ENCODE results near the gene WIPF3.

The WIPF3 gene

DNA sequence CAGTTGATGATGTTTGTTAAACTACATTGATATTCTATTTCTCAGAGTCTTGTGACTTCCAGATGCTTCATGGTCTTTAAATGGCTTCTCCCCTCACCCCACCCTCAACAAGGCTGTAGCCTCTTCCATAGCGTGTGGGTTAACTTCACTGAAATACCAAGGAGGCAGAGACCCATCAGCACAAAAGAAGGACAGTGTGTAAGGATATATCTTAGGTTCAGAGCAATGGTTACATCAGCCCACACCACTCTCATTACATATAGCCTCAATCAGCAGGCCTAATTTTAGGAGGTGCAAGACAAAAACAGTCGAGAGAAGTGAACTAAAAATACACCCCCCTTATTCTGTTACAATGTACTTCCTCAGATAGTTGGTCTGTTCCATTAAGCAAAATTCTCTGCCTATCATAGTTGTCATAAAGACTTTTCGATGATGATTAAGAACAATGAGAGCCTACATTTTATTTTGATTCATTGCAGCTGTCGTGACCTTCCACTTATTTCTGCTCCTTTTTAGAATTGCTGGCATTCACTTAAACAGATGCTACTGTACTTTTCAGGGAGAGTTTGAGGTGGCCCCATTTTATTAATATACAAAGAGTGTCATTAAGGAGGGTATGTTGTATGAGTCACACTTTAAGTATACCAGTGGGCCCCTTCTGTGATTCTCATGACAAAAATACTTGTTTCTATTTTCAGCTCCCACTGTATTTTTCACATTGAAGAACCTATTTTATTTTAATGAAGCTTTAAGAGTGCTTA lies 52.1 kb downstream of the WIPF3 start:
- no peak overlapping the region for H3K27ac ChIP-seq (ENCODE audit: low read depth in 2 of 2, low read length in 2 of 2)
- no peaks in the 10 kb centered on the region for H3K36me3 ChIP-seq (ENCODE audit: control insufficient read depth in 2 of 2, insufficient read depth in 2 of 2, low read length in 2 of 2)
- H3K4me3 ChIP-seq (ENCODE audit: low read length in 2 of 2), result no peak overlapping the region
- H3K27me3 ChIP-seq (ENCODE audit: control insufficient read depth in 2 of 2, insufficient read depth in 2 of 2, low read length in 2 of 2), result no peaks in the 10 kb centered on the region
- no peaks in the 10 kb centered on the region for H3K9me3 ChIP-seq (ENCODE audit: control insufficient read depth in 2 of 2, low read length in 2 of 2)
- no peak overlapping the region for H3K9ac ChIP-seq (ENCODE audit: low read depth in 1 of 2, low read length in 2 of 2)
- no peaks in the 10 kb centered on the region for H3K4me1 ChIP-seq (ENCODE audit: control insufficient read depth in 2 of 2, insufficient read depth in 2 of 2, low read length in 2 of 2)

DNA sequence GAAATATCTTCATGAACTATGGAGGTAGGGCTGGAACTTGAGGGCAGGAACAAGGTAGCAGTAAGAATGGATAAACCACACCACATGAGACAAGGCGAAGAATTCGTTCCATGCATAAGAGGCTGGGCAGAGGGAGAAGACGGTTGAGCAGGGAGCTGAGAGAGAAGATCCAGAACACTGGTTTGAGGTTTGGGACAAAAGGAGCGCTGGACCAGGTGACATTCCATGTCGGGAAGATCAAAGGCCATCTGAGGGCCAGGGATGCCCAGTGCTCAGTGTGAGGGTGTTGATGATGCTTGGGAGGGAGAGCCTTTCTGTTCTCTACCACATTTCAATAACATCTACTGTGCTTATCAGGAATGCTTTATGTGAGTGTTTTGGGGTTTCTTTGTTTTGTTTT lies 52.8 kb downstream of the WIPF3 start:
- Histone ChIP-seq H3K36me3 (ENCODE audit: control insufficient read depth in 2 of 2, insufficient read depth in 2 of 2, low read length in 2 of 2) (no peaks in the 10 kb centered on the region), H3K27me3 (ENCODE audit: control insufficient read depth in 2 of 2, insufficient read depth in 2 of 2, low read length in 2 of 2) (no peaks in the 10 kb centered on the region), H3K4me3 (ENCODE audit: low read length in 2 of 2) (no peak overlapping the region), H3K9me3 (ENCODE audit: control insufficient read depth in 2 of 2, low read length in 2 of 2) (no peaks in the 10 kb centered on the region), H3K9ac (ENCODE audit: low read depth in 1 of 2, low read length in 2 of 2) (no peak overlapping the region), H3K27ac (ENCODE audit: low read depth in 2 of 2, low read length in 2 of 2) (no peak overlapping the region), H3K4me1 (ENCODE audit: control insufficient read depth in 2 of 2, insufficient read depth in 2 of 2, low read length in 2 of 2) (no peaks in the 10 kb centered on the region)

DNA sequence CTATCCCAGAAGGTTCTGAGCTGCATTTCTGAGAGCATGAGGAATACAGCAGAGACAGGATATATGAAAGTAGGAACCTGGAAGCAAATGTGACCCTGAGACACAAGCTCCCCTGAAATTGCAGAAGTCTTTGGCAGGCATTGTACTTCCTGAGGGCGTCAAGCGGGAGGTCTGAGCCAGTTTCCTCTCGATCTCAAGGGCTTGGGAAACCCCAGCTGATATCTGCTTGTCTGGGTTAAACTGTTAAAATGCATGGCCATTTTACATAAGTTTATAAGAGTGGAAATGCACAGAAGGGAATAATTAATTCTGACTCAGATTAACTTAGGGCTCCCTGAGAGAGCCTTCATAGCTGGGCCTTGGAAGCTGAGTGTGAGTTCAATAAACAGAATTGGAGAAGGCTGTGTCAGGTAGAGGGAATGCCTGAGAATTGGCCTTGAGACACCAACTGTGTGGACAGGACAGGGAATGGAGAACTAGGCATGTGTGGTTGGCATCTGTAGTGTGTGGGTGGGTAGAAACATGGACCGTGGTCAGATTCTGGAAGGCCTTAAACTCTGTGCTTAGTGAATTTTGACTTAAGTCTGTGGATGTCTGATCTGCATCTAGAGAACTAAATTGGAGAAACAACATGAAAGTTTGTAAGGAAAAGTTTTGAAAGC lies 53.3 kb downstream of the WIPF3 start:
- Histone ChIP-seq H3K9ac (ENCODE audit: low read depth in 1 of 2, low read length in 2 of 2) (no peak overlapping the region), H3K27me3 (ENCODE audit: control insufficient read depth in 2 of 2, insufficient read depth in 2 of 2, low read length in 2 of 2) (no peaks in the 10 kb centered on the region), H3K36me3 (ENCODE audit: control insufficient read depth in 2 of 2, insufficient read depth in 2 of 2, low read length in 2 of 2) (no peaks in the 10 kb centered on the region), H3K27ac (ENCODE audit: low read depth in 2 of 2, low read length in 2 of 2) (no peak overlapping the region), H3K9me3 (ENCODE audit: control insufficient read depth in 2 of 2, low read length in 2 of 2) (no peaks in the 10 kb centered on the region), H3K4me1 (ENCODE audit: control insufficient read depth in 2 of 2, insufficient read depth in 2 of 2, low read length in 2 of 2) (no peaks in the 10 kb centered on the region), H3K4me3 (ENCODE audit: low read length in 2 of 2) (no peak overlapping the region)

DNA sequence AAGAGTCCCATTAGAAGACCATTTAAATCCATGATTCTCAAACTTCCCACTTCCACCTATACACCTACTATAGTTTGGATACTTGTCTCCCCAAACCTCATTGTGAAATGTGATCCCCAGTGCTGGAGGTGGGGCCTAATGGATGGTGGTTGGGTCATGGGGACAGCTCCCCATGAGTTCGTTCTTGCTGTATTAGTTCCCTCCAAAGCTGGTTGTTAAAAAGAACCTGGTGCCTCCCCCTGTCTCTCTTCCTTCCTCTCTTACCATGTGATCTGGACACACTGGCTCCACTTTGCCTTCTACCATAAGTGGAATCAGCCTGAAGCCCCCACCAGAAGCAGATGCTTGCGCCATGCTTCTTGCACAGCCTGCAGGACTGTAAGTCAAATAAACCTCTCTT lies 53.9 kb downstream of the WIPF3 start:
- no peaks in the 10 kb centered on the region for H3K36me3 ChIP-seq (ENCODE audit: control insufficient read depth in 2 of 2, insufficient read depth in 2 of 2, low read length in 2 of 2)
- H3K4me3 ChIP-seq (ENCODE audit: low read length in 2 of 2), result no peak overlapping the region
- no peak overlapping the region for H3K27ac ChIP-seq (ENCODE audit: low read depth in 2 of 2, low read length in 2 of 2)
- no peak overlapping the region for H3K9ac ChIP-seq (ENCODE audit: low read depth in 1 of 2, low read length in 2 of 2)
- H3K27me3 ChIP-seq (ENCODE audit: control insufficient read depth in 2 of 2, insufficient read depth in 2 of 2, low read length in 2 of 2), result no peaks in the 10 kb centered on the region
- H3K4me1 ChIP-seq (ENCODE audit: control insufficient read depth in 2 of 2, insufficient read depth in 2 of 2, low read length in 2 of 2), result no peaks in the 10 kb centered on the region
- no peaks in the 10 kb centered on the region for H3K9me3 ChIP-seq (ENCODE audit: control insufficient read depth in 2 of 2, low read length in 2 of 2)

DNA sequence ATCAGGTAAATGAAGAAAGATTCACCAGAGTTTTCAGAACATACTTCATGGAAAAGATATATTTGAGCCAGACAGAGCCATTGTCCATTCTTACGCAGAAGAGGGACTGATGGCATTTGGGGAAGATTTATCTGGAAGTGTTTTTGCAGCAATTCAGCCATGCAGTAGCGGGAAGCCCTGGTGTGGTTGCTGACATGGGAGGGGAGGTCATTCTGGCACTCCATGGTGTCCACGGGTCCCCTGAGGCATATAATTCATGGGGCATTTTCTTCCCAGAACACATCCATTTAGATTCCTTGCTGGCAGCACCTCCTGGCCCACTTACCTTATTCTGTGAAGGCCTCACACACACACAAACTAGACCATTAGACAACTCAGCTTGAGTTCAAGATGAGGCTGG lies 55.6 kb downstream of the WIPF3 start:
- no peaks in the 10 kb centered on the region for H3K9me3 ChIP-seq (ENCODE audit: control insufficient read depth in 2 of 2, low read length in 2 of 2)
- H3K27me3 ChIP-seq (ENCODE audit: control insufficient read depth in 2 of 2, insufficient read depth in 2 of 2, low read length in 2 of 2), result no peaks in the 10 kb centered on the region
- no peak overlapping the region for H3K4me3 ChIP-seq (ENCODE audit: low read length in 2 of 2)
- H3K36me3 ChIP-seq (ENCODE audit: control insufficient read depth in 2 of 2, insufficient read depth in 2 of 2, low read length in 2 of 2), result no peaks in the 10 kb centered on the region
- H3K27ac ChIP-seq (ENCODE audit: low read depth in 2 of 2, low read length in 2 of 2), result no peak overlapping the region
- H3K4me1 ChIP-seq (ENCODE audit: control insufficient read depth in 2 of 2, insufficient read depth in 2 of 2, low read length in 2 of 2), result no peaks in the 10 kb centered on the region
- H3K9ac ChIP-seq (ENCODE audit: low read depth in 1 of 2, low read length in 2 of 2), result no peak overlapping the region

DNA sequence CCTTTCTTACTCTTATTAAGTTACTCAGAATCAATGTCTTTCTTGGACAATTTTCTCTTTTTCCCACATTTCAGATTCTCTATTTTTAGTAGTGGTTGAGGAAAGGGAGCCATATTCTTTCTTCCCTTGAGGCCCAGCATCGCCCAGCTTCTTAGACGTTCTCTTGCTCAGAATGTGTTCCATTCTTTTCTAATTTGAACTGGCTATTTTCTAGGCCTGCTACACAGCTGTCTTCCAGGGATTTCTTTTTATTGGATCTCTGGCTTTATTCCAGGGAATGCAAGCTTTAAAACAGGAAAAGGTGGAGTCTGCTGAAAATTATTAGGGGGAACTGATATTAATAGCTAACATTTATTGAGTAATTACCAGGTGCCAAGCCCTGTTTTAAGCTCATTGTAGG lies 58.3 kb downstream of the WIPF3 start:
- Histone ChIP-seq H3K27ac (ENCODE audit: low read depth in 2 of 2, low read length in 2 of 2) (no peak overlapping the region), H3K36me3 (ENCODE audit: control insufficient read depth in 2 of 2, insufficient read depth in 2 of 2, low read length in 2 of 2) (no peaks in the 10 kb centered on the region), H3K27me3 (ENCODE audit: control insufficient read depth in 2 of 2, insufficient read depth in 2 of 2, low read length in 2 of 2) (no peaks in the 10 kb centered on the region), H3K4me3 (ENCODE audit: low read length in 2 of 2) (no peak overlapping the region), H3K9ac (ENCODE audit: low read depth in 1 of 2, low read length in 2 of 2) (no peak overlapping the region), H3K4me1 (ENCODE audit: control insufficient read depth in 2 of 2, insufficient read depth in 2 of 2, low read length in 2 of 2) (no peaks in the 10 kb centered on the region), H3K9me3 (ENCODE audit: control insufficient read depth in 2 of 2, low read length in 2 of 2) (no peaks in the 10 kb centered on the region)

DNA sequence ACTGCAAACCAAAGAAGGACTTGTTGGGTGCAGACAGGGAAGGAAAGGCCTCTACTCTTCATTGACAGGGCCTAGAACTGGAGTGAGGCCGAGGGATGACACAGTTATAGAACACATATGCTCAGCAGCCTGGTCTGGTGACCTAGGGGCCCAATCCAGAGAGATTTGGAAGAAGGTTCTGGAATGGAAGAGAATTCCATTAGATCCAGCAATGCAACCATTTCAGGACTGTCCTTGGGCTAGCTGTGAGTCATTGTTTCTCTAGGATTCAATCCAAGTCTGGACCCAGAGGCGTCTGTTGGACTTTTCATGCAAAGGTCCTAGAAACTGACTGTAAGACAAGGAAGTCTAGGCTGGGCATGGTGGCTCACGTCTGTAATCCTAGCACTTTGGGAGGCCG lies 59.2 kb downstream of the WIPF3 start:
- no peak overlapping the region for H3K4me3 ChIP-seq (ENCODE audit: low read length in 2 of 2)
- H3K9ac ChIP-seq (ENCODE audit: low read depth in 1 of 2, low read length in 2 of 2), result no peak overlapping the region
- no peaks in the 10 kb centered on the region for H3K4me1 ChIP-seq (ENCODE audit: control insufficient read depth in 2 of 2, insufficient read depth in 2 of 2, low read length in 2 of 2)
- no peaks in the 10 kb centered on the region for H3K9me3 ChIP-seq (ENCODE audit: control insufficient read depth in 2 of 2, low read length in 2 of 2)
- no peak overlapping the region for H3K27ac ChIP-seq (ENCODE audit: low read depth in 2 of 2, low read length in 2 of 2)
- H3K27me3 ChIP-seq (ENCODE audit: control insufficient read depth in 2 of 2, insufficient read depth in 2 of 2, low read length in 2 of 2), result no peaks in the 10 kb centered on the region
- no peaks in the 10 kb centered on the region for H3K36me3 ChIP-seq (ENCODE audit: control insufficient read depth in 2 of 2, insufficient read depth in 2 of 2, low read length in 2 of 2)

DNA sequence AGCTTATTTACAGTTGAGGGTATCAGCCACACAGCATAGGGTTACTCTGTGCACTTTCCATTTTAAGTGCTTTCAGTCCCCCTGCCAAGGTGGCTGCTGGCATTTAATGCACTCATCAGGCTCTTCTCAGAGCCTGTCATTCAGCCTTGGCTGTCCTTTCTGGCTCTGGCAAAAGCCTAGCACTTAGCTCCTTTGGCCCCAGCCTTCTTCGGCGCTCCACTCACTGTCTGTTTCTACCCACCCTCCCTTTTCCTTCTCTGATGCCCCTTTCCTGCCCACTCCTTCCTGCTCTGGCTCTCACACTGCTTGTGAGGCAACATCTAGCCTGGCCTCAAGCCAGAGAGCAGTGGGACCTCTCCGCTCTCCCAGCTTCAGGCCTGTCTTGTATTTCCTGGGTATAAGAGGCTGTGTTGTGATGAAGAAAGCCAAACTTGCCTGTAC lies 60.2 kb downstream of the WIPF3 start:
- Histone ChIP-seq H3K4me3 (ENCODE audit: low read length in 2 of 2) (no peak overlapping the region), H3K27me3 (ENCODE audit: control insufficient read depth in 2 of 2, insufficient read depth in 2 of 2, low read length in 2 of 2) (peaks cover 0 to 2% of the 10 kb centered on the region in 2 donors), H3K36me3 (ENCODE audit: control insufficient read depth in 2 of 2, insufficient read depth in 2 of 2, low read length in 2 of 2) (no peaks in the 10 kb centered on the region), H3K9ac (ENCODE audit: low read depth in 1 of 2, low read length in 2 of 2) (no peak overlapping the region), H3K4me1 (ENCODE audit: control insufficient read depth in 2 of 2, insufficient read depth in 2 of 2, low read length in 2 of 2) (no peaks in the 10 kb centered on the region), H3K27ac (ENCODE audit: low read depth in 2 of 2, low read length in 2 of 2) (no peak overlapping the region), H3K9me3 (ENCODE audit: control insufficient read depth in 2 of 2, low read length in 2 of 2) (no peaks in the 10 kb centered on the region)

DNA sequence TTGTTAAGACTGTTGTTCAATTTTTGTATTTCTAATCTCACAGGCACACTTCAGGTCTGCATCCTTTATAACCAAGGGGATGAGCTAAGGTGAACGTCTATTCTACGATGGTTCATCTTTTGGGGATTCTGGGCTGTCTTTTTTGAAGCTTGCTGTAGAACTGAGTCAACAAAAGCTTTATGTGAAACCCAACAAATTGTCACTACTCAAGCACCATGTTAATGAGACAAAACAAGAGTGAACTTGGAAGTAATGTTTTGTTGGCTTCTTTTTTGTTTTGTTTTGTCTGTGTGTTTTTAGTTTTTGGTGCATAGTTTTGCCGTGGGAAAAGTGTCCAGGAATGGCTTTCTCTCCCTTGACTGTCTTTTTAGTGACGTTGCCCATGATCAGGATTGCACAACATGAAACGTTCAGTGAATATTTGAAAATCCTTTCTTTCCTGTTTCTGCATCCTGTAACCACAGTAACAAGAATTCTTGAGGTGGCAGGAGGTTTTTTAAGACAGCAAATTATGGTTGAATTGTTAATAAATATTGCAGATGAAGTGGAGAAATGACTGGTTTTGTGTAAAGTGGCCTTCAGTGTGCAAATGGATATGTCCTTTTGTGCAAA lies 65.6 kb downstream of the WIPF3 start:
- no peak overlapping the region for H3K9ac ChIP-seq (ENCODE audit: low read depth in 1 of 2, low read length in 2 of 2)
- no peaks in the 10 kb centered on the region for H3K9me3 ChIP-seq (ENCODE audit: control insufficient read depth in 2 of 2, low read length in 2 of 2)
- H3K36me3 ChIP-seq (ENCODE audit: control insufficient read depth in 2 of 2, insufficient read depth in 2 of 2, low read length in 2 of 2), result no peaks in the 10 kb centered on the region
- no peak overlapping the region for H3K4me3 ChIP-seq (ENCODE audit: low read length in 2 of 2)
- no peak overlapping the region for H3K27ac ChIP-seq (ENCODE audit: low read depth in 2 of 2, low read length in 2 of 2)
- H3K27me3 ChIP-seq (ENCODE audit: control insufficient read depth in 2 of 2, insufficient read depth in 2 of 2, low read length in 2 of 2), result peaks cover 0 to 2% of the 10 kb centered on the region in 2 donors
- no peaks in the 10 kb centered on the region for H3K4me1 ChIP-seq (ENCODE audit: control insufficient read depth in 2 of 2, insufficient read depth in 2 of 2, low read length in 2 of 2)

DNA sequence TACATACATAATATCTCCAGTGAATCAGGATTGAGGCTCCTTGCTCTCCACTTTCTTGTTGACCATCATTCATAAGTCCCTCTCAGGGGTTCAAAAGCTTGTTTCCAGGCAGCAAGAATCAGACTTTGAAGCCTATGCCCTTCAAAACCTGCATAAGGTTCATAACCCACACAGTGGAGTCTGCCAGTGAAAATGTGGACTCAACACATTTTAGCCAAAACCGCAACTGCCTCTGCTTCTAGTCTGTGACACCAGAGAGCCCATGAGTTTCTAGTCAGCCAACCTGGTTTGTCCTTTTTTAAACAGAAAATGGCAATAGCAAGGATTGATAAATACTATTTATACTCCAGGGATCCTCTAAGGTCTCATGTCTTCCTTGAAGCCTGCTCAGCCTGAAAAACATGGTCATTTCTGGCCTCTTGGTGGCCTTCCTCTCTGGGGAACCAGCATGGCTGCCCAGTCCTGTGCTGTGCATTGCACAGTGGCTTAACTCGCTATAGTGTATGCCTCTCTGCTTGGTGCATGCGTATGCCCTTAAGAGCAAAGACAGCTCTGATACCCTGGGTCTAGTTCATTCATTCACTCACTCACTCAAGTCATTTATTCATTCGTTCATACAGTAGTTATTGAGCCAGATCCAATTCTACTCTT lies 67.5 kb downstream of the WIPF3 start:
- no peaks in the 10 kb centered on the region for H3K9me3 ChIP-seq (ENCODE audit: control insufficient read depth in 2 of 2, low read length in 2 of 2)
- H3K36me3 ChIP-seq (ENCODE audit: control insufficient read depth in 2 of 2, insufficient read depth in 2 of 2, low read length in 2 of 2), result no peaks in the 10 kb centered on the region
- no peaks in the 10 kb centered on the region for H3K4me1 ChIP-seq (ENCODE audit: control insufficient read depth in 2 of 2, insufficient read depth in 2 of 2, low read length in 2 of 2)
- peaks cover 0 to 2% of the 10 kb centered on the region in 2 donors for H3K27me3 ChIP-seq (ENCODE audit: control insufficient read depth in 2 of 2, insufficient read depth in 2 of 2, low read length in 2 of 2)
- H3K9ac ChIP-seq (ENCODE audit: low read depth in 1 of 2, low read length in 2 of 2), result no peak overlapping the region
- H3K27ac ChIP-seq (ENCODE audit: low read depth in 2 of 2, low read length in 2 of 2), result no peak overlapping the region
- no peak overlapping the region for H3K4me3 ChIP-seq (ENCODE audit: low read length in 2 of 2)

All from mucosa of rectum (tissue), 2 donors.